ENCODE results near the gene INF2.

INF2 gene

DNA sequence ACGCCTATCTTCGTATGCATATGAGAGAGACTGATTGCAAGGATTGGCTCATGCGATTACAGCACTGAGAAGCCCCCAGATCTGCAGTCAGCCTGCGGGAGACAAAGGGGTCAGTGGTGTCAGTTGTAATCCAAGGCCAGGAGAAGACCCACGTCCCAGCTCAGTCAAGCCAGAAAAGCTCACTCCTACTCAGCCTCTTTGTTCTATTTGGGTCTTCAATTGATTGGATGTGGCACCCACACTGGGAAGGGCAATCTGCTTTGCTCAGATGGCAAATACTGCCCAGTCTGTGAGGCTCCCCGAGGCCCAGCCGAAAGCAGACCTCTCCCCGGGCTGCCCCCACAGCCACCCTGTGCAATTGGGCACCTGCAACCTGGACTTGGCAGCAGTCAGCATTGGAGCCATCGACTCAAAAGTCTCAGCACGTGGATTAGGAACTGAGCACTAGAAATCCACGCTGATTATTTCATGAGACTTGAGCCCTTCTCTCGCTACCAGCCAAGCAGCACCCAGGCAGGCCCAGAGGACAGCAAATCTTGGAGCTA is 45.3 kb upstream of the INF2 start:
- no peak for ATAC-seq
- TF ChIP-seq ZNF70 (CRISPR knock-in tag; IDR thresholded peaks at IDR 0.05), result no peak
- no peak for TF ChIP-seq RARB (CRISPR knock-in tag; IDR thresholded peaks at IDR 0.05)
- TF ChIP-seq PATZ1 (CRISPR knock-in tag; IDR thresholded peaks at IDR 0.05; ENCODE audit: borderline replicate concordance), result no peak
- no peak for TF ChIP-seq TCF4 (CRISPR knock-in tag; IDR thresholded peaks at IDR 0.05; ENCODE audit: borderline replicate concordance)
- no peak for TF ChIP-seq ZFP30 (CRISPR knock-in tag; IDR thresholded peaks at IDR 0.05)
- no peak for TF ChIP-seq ISL1 (CRISPR knock-in tag; IDR thresholded peaks at IDR 0.05)
- no peak for TF ChIP-seq ESRRG (CRISPR knock-in tag; IDR thresholded peaks at IDR 0.05)
- no peak for TF ChIP-seq PPARA (CRISPR knock-in tag; IDR thresholded peaks at IDR 0.05; ENCODE audit: borderline replicate concordance)
- no peak for TF ChIP-seq TOX (CRISPR knock-in tag; IDR thresholded peaks at IDR 0.05; ENCODE audit: borderline replicate concordance)
- no peak for TF ChIP-seq ARNTL (CRISPR knock-in tag; IDR thresholded peaks at IDR 0.05; ENCODE audit: borderline replicate concordance, low read depth)

- no peak for TF ChIP-seq ZFP30 (CRISPR knock-in tag; IDR thresholded peaks at IDR 0.05)
- TF ChIP-seq ZNF8 (CRISPR knock-in tag; IDR thresholded peaks at IDR 0.05), result no peak
- TF ChIP-seq CSDC2 (CRISPR knock-in tag; IDR thresholded peaks at IDR 0.05), result no peak
- no peak for TF ChIP-seq GLIS3 (CRISPR knock-in tag; IDR thresholded peaks at IDR 0.05)
- no peak for TF ChIP-seq TSHZ2 (CRISPR knock-in tag; IDR thresholded peaks at IDR 0.05)
- TF ChIP-seq ARNTL (CRISPR knock-in tag; IDR thresholded peaks at IDR 0.05; ENCODE audit: borderline replicate concordance, low read depth), result no peak
- no peak for TF ChIP-seq ZNF70 (CRISPR knock-in tag; IDR thresholded peaks at IDR 0.05)
- no peak for TF ChIP-seq ESRRG (CRISPR knock-in tag; IDR thresholded peaks at IDR 0.05)
- no peak for TF ChIP-seq TOX (CRISPR knock-in tag; IDR thresholded peaks at IDR 0.05; ENCODE audit: borderline replicate concordance)
- no peak for ATAC-seq
Observed at GRCh38 chr14:104644656-104645378, 44.6 kb upstream of the INF2 start.

GRCh38 chr14:104647467-104648043 is 41.9 kb upstream of the INF2 start:
- TF ChIP-seq, protein P1, sequence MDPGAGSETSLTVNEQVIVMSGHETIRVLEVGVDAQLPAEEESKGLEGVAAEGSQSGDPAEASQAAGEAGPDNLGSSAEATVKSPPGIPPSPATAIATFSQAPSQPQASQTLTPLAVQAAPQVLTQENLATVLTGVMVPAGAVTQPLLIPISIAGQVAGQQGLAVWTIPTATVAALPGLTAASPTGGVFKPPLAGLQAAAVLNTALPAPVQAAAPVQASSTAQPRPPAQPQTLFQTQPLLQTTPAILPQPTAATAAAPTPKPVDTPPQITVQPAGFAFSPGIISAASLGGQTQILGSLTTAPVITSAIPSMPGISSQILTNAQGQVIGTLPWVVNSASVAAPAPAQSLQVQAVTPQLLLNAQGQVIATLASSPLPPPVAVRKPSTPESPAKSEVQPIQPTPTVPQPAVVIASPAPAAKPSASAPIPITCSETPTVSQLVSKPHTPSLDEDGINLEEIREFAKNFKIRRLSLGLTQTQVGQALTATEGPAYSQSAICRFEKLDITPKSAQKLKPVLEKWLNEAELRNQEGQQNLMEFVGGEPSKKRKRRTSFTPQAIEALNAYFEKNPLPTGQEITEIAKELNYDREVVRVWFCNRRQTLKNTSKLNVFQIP (CRISPR knock-in tag; IDR thresholded peaks at IDR 0.05; ENCODE audit: borderline replicate concordance, low read depth), result no peak
- TF ChIP-seq ZFP30 (CRISPR knock-in tag; IDR thresholded peaks at IDR 0.05) (no peak), ARNTL (CRISPR knock-in tag; IDR thresholded peaks at IDR 0.05; ENCODE audit: borderline replicate concordance, low read depth) (no peak), TCF4 (CRISPR knock-in tag; IDR thresholded peaks at IDR 0.05; ENCODE audit: borderline replicate concordance) (no peak), PPARA (CRISPR knock-in tag; IDR thresholded peaks at IDR 0.05; ENCODE audit: borderline replicate concordance) (no peak), SNAI2 (CRISPR knock-in tag; IDR thresholded peaks at IDR 0.05) (no peak), ESRRG (CRISPR knock-in tag; IDR thresholded peaks at IDR 0.05) (no peak), RARB (CRISPR knock-in tag; IDR thresholded peaks at IDR 0.05) (no peak), ZFP3 (CRISPR knock-in tag; IDR thresholded peaks at IDR 0.05) (no peak), ZNF565 (CRISPR knock-in tag; conservative IDR thresholded peaks at IDR 0.05; ENCODE audit: low read depth) (no peak), ZC3H10 (CRISPR knock-in tag; IDR thresholded peaks at IDR 0.05) (no peak), TOX (CRISPR knock-in tag; IDR thresholded peaks at IDR 0.05; ENCODE audit: borderline replicate concordance) (no peak), TSHZ2 (CRISPR knock-in tag; IDR thresholded peaks at IDR 0.05) (no peak)
- TF ChIP-seq, protein P2, sequence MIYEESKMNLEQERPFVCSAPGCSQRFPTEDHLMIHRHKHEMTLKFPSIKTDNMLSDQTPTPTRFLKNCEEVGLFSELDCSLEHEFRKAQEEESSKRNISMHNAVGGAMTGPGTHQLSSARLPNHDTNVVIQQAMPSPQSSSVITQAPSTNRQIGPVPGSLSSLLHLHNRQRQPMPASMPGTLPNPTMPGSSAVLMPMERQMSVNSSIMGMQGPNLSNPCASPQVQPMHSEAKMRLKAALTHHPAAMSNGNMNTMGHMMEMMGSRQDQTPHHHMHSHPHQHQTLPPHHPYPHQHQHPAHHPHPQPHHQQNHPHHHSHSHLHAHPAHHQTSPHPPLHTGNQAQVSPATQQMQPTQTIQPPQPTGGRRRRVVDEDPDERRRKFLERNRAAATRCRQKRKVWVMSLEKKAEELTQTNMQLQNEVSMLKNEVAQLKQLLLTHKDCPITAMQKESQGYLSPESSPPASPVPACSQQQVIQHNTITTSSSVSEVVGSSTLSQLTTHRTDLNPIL (CRISPR knock-in tag; IDR thresholded peaks at IDR 0.05; ENCODE audit: low read depth), result no peak
- ATAC-seq, result no peak

Measured in SK-N-SH treated with all-trans-retinoic acid at 6 μM for 48 hours (cell line).